Ishikawa (cell line): Measurements from ENCODE around the gene DHPS.

Experiments used
- CEBPB ChIP-seq: IDR thresholded peaks from 2 replicates; pipeline ENCODE4 v1.6.1; 2012
- CREB1 ChIP-seq: IDR thresholded peaks from 2 replicates; pipeline ENCODE4 v1.6.1; 2012; ENCODE audit warnings: low read depth
- EGR1 ChIP-seq: IDR thresholded peaks from 2 replicates; pipeline ENCODE4 v1.6.1; 2012
- EP300 ChIP-seq: IDR thresholded peaks from 2 replicates; pipeline ENCODE4 v1.6.1; 2012; ENCODE audit warnings: borderline replicate concordance
- FOXM1 ChIP-seq: IDR thresholded peaks from 2 replicates; pipeline ENCODE4 v1.6.1; 2012; ENCODE audit warnings: low read depth, borderline replicate concordance
- NFIC ChIP-seq: IDR thresholded peaks from 2 replicates; pipeline ENCODE4 v1.6.1; 2012
- RAD21 ChIP-seq: IDR thresholded peaks from 2 replicates; pipeline ENCODE4 v1.6.1; 2012; ENCODE audit warnings: low read depth
- TAF1 ChIP-seq: IDR thresholded peaks from 2 replicates; pipeline ENCODE4 v1.6.1; 2012; ENCODE audit warnings: low read depth, mild to moderate bottlenecking
- TCF12 ChIP-seq: IDR thresholded peaks from 2 replicates; pipeline ENCODE4 v1.6.1; 2012; ENCODE audit warnings: low read depth
- TEAD4 ChIP-seq: IDR thresholded peaks from 2 replicates; pipeline ENCODE4 v1.6.1; 2012
- YY1 ChIP-seq: IDR thresholded peaks from 2 replicates; pipeline ENCODE4 v1.6.1; 2012; ENCODE audit warnings: low read depth
- ZBTB7A ChIP-seq: IDR thresholded peaks from 2 replicates; pipeline ENCODE4 v1.6.1; 2012; ENCODE audit warnings: low read depth
- TF ChIP-seq, protein P1 (sequence below): IDR thresholded peaks from 2 replicates; pipeline ENCODE4 v1.6.1; 2012; ENCODE audit warnings: low read depth, mild to moderate bottlenecking
- TF ChIP-seq, protein P2 (sequence below): IDR thresholded peaks from 2 replicates; pipeline ENCODE4 v1.6.1; 2012
- TF ChIP-seq, protein P3 (sequence below): IDR thresholded peaks from 2 replicates; pipeline ENCODE4 v1.6.1; 2012

Gene DHPS

DNA sequence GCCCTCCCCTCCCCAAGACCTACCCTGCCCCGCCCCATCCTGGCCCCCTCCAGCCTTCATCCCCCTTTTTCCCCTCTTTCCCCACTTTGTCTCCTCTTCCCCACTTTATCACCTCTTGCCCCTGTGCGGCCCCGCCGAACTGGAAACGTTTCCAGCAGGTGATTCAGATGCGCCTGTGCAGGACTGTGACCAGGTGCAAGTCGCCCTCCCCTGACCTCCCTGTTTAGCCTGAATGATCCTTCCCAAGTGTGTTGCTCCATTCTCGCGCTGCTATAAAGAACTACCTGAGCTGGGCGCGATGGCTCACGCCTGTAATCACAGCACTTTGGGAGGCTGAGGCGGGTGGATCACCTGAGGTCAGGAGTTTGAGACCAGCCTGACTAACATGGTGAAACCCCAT, 45.0 kb downstream of the DHPS start:
- no peak for TF ChIP-seq TCF12
- TF ChIP-seq EP300, result no peak
- no peak for TF ChIP-seq ZBTB7A
- no peak for TF ChIP-seq FOXM1
- TF ChIP-seq, protein P1, sequence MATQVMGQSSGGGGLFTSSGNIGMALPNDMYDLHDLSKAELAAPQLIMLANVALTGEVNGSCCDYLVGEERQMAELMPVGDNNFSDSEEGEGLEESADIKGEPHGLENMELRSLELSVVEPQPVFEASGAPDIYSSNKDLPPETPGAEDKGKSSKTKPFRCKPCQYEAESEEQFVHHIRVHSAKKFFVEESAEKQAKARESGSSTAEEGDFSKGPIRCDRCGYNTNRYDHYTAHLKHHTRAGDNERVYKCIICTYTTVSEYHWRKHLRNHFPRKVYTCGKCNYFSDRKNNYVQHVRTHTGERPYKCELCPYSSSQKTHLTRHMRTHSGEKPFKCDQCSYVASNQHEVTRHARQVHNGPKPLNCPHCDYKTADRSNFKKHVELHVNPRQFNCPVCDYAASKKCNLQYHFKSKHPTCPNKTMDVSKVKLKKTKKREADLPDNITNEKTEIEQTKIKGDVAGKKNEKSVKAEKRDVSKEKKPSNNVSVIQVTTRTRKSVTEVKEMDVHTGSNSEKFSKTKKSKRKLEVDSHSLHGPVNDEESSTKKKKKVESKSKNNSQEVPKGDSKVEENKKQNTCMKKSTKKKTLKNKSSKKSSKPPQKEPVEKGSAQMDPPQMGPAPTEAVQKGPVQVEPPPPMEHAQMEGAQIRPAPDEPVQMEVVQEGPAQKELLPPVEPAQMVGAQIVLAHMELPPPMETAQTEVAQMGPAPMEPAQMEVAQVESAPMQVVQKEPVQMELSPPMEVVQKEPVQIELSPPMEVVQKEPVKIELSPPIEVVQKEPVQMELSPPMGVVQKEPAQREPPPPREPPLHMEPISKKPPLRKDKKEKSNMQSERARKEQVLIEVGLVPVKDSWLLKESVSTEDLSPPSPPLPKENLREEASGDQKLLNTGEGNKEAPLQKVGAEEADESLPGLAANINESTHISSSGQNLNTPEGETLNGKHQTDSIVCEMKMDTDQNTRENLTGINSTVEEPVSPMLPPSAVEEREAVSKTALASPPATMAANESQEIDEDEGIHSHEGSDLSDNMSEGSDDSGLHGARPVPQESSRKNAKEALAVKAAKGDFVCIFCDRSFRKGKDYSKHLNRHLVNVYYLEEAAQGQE, result no peak
- TF ChIP-seq RAD21, result no peak
- TF ChIP-seq TEAD4, result no peak
- no peak for TF ChIP-seq NFIC

DNA sequence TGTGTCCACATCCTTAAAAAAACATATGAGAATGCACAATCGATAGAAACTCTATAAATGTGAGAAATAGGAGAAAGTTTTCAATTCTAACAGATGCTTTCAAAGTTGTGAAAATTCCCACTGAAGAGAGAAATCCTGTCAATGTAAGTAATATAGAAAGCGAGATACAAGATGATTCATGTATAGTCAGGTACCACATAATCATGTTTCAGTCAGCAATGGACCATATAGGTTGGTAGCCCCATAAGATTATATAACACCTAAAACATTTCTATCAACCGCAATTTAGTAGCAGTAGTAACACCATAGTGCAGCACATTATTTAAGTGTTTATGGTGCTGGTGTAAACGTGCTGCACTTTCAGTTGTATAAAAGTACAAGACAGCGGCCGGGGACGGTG, 52.5 kb downstream of the DHPS start:
- TF ChIP-seq NFIC (no peak), CEBPB (no peak), TEAD4 (no peak), ZBTB7A (no peak), YY1 (no peak), EGR1 (no peak), FOXM1 (no peak), EP300 (no peak), CREB1 (no peak), RAD21 (no peak), TAF1 (no peak), TCF12 (no peak)
- TF ChIP-seq, protein P2, sequence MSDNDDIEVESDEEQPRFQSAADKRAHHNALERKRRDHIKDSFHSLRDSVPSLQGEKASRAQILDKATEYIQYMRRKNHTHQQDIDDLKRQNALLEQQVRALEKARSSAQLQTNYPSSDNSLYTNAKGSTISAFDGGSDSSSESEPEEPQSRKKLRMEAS, result no peak
- TF ChIP-seq, protein P3, sequence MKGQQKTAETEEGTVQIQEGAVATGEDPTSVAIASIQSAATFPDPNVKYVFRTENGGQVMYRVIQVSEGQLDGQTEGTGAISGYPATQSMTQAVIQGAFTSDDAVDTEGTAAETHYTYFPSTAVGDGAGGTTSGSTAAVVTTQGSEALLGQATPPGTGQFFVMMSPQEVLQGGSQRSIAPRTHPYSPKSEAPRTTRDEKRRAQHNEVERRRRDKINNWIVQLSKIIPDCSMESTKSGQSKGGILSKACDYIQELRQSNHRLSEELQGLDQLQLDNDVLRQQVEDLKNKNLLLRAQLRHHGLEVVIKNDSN, result no peak
- TF ChIP-seq, protein P1, result no peak

DNA sequence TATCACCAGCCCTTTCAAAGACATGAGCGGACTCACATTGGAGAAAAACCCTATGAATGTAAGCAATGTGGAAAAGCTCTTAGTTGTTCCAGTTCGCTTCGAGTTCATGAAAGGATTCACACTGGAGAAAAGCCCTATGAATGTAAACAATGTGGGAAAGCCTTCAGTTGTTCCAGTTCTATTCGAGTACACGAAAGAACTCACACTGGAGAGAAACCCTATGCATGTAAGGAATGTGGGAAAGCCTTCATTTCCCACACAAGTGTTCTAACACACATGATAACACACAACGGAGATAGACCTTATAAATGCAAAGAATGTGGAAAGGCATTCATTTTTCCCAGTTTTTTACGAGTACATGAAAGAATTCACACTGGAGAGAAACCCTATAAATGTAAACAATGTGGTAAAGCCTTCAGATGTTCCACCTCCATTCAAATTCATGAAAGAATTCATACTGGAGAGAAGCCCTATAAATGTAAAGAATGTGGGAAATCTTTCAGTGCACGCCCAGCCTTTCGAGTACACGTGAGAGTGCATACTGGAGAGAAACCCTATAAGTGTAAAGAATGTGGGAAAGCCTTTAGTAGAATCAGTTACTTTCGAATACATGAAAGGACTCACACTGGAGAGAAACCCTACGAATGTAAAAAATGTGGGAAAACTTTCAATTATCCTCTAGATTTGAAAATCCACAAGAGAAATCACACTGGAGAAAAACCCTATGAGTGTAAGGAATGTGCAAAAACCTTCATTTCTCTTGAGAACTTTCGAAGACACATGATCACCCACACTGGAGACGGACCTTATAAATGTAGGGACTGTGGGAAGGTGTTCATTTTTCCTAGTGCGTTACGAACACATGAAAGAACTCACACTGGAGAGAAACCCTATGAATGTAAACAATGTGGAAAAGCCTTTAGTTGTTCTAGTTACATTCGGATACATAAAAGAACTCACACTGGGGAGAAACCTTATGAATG, 53.3 kb downstream of the DHPS start:
- no peak for TF ChIP-seq CEBPB
- TF ChIP-seq TEAD4, result no peak
- no peak for TF ChIP-seq TCF12
- TF ChIP-seq EP300, result no peak
- TF ChIP-seq, protein P1, result no peak
- no peak for TF ChIP-seq RAD21
- no peak for TF ChIP-seq EGR1
- no peak for TF ChIP-seq FOXM1
- TF ChIP-seq, protein P2, result no peak
- TF ChIP-seq ZBTB7A, result no peak
- no peak for TF ChIP-seq NFIC
- TF ChIP-seq, protein P3, result no peak
- TF ChIP-seq CREB1, result no peak
- TF ChIP-seq TAF1, result no peak
- no peak for TF ChIP-seq YY1

DNA sequence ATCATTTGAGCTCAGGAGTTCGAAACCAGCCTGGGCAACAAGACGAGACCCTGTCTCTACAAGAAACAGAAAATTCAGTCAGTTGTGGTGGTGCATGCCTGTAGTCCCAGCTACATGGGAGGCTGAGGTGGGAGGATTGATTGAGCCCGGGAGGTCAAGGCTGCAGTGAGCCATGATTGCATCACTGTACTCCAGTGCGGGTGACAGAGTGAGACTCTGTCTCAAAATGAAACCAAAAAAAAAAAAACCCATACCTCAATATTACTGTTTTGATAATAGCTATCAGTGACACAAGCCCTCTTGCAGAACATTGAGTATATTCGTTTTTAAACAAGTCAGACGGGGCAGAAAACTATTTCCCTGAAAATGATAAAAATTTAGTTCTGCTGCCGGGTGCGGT, 54.7 kb downstream of the DHPS start:
- no peak for TF ChIP-seq CEBPB
